SKM-1 (cell line): Measurements from ENCODE around the gene ACVRL1.
A peak's percentile ranks its signal among the peaks of the same experiment; 100 is the strongest.
"Not testable (repeated sequence)": the region's sequence is repeated elsewhere in the genome, so short reads cannot be mapped to it uniquely, and the experiment has no call there.

Experiments
- DNase-seq: peaks from one replicate; lab custom pipeline; 2025; ENCODE audit not compliant: unreplicated experiment; lab: John Stamatoyannopoulos, UW

The ACVRL1 gene

DNA sequence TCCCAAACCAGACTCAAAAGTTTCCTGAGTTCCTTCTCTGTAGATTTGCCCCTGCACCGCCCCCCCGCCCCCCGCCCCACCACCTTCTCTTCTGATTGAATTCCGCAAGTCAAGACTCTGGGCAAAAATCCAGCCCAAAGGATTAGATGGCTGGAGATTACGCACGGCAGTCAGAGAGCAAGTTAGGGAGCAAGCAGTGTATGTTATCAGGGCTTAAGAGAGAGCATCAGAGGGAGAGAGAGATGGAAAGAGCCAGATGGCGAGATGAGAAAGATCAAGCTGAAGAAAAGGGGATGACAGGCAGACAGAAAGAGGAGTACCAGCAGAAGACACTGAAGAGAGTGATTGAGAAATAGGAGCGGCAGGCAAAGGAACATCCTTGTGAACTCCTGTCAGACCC, 33.3 kb upstream of the ACVRL1 start:
- DNase-seq, result no peak

DNA sequence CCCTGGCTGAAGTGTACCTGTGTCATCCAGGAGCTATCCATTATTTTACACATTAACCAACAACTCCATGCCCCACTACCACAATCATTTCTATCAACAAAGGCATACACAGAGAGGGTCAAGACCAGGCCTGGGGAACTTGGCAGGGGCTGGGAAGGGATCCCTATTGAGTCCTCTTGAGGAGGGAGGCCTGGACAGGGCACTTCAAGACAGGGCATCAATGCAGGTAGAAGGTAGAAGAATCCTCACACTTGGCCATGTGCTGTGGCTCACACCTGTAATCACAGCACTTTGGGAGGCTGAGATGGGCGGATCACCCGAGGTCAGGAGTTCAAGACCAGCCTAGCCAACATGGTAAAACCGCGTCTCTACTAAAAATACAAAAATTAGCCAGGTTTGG, 32.8 kb upstream of the ACVRL1 start:
- no peak for DNase-seq

DNA sequence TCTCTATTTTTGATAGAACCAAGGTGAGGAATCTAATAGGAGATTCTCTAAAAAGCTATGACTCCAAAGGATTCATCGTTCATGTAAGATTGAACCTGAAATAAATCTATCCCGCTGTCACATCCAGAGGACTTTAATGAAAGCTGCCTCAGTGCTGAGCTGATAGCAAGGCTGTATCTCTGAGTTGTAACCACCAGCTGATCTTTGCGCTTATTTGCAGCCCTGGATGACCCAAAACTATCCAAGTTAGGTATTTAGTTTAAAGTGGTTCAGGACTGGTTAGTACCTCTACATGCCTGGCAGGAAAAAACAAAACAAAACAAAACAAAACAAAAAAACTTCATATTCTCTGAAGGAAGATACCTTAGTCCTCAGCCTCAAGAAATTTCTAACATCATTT, 28.2 kb upstream of the ACVRL1 start:
- DNase-seq, result no peak

DNA sequence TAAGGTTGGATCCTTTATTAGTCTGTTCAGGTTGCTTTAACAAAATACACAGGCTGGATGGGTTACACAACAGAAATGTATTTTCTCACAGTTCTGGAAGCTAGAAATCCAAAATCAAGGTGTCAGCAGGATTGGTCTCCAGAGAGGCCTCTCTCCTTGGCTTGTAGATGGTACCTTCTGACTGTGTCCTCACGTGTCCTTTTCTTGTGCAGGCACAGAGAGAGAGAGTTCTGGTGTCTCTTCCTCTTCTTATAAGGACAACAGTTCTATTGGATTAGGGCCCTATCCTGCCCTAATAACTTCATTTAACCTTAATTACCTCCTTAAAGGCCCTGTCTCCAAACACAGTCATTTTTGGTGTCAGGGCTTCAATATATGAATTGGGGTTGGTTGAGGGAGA, 24.0 kb upstream of the ACVRL1 start:
- DNase-seq, result no peak

DNA sequence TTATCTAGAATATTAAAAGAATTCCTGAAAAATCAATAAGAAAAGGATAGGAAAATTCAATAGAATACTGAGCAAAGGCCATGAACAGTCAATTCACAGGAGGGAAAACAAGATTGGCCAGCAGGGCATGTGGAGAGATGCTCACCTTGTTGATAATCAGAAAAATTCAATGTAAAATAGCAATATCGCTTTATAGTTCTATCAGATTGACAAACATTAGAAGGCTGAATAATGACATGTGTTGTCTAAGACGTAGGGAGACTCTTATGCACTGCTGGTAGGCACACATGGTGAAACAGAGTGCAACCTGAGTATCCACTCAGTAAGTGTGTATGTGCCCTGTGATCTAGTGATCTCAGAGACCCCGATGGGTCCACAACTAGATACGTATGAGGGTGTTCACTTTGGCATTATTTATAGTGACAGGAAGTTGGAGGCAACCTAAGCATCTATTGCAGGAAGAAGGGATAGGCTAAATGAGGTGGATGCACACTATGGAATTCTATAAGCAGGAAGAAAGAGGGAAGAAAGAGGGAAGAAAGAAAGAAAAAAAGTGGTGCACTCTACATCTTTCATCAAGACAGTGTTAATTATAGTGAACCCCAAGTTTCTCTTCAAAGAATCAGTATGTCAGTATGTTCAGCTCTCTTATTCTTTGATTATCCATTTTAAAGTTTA, 23.2 kb upstream of the ACVRL1 start:
- DNase-seq, result no peak

DNA sequence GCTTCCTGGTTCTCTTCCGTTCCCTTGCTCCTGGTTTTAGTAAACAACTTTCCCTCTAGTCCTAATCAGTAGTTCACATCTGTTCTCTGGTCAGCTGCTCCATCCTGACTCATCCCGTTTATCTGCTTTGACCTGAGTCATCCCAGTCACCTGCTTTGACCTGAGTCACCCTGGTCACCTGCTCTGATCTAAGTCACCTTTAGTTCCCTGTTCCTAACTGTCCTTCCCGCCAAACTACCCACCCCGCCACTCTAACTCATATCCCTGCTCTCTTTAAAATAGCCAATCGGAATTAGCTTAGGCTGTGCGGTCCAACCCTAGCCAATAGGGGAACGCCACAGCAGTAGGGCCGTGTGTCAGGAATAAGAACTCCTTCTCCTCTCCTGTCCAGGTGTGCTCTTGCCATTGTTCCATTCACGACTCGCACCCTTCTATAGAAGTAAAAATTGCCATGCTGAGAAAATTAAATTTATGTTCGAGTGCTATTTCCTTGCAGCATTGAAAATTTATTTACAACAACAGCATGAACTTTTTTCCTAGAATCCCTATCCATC, 22.6 kb upstream of the ACVRL1 start:
- no peak for DNase-seq

DNA sequence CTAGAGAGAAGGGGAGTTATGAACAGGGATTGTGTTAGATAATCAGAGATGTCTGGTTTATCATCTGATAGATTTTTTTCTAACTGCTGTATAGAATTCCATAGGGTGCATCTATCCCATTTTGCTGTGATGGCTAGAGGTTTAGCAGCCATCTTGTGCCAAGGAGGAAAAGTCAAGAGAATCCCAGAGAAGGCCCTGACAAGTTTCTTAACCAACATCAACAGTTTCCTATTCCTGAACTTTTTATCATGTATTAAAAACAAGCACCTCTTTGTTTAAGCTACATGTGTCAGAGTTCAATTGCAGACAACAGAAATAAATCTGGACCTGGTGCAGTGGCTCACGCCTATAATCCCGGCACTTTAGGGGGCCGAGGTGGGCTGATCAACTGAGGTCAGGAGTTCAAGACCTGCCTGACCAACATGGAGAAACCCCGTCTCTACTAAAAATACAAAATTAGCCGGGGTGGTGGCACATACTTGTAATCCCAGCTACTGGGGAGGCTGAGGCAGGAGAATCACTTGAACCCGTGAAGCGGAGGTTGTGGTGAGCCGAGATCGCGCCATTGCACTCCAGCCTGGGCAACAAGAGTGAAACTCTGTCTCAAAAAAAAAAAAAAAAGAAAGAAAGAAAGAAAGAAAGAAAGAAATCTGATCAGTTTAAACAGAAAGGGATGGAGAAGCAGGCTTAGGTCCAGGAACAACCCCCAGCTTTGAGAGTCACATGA, 21.8 kb upstream of the ACVRL1 start:
- not testable (repeated sequence) for DNase-seq

DNA sequence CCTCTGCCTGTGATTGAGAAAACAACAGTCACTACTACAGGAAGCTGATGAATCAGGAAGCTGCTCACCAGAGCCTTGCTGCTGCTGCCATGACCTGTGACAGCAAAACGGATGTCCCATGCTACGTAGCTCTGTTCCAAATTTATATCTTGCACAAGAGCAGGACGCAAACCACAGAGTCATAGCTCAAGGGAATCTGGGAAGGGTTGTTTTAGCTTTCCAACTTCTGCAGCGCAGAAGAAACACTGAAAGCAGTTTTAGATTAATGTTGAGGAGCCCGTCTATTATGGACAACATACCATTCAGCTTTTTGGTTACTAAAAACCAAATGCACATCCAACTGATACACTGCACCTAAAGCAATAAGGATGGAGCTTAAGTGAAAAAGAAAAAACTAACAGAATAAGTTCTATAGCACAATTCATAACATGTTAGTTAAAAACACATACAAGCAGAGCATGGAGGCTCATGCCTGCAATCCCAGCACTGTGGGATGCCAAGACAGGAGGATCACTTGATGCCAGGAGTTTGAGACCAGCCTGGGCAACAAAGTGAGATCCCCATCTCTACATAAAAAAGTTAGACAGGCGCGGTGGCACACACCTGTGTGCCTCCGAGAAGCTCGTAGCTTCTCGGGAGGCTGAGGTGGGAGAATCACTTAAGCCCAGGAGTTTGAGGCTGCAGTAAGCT, 21.1 kb upstream of the ACVRL1 start:
- DNase-seq, result peak; percentile 65

DNA sequence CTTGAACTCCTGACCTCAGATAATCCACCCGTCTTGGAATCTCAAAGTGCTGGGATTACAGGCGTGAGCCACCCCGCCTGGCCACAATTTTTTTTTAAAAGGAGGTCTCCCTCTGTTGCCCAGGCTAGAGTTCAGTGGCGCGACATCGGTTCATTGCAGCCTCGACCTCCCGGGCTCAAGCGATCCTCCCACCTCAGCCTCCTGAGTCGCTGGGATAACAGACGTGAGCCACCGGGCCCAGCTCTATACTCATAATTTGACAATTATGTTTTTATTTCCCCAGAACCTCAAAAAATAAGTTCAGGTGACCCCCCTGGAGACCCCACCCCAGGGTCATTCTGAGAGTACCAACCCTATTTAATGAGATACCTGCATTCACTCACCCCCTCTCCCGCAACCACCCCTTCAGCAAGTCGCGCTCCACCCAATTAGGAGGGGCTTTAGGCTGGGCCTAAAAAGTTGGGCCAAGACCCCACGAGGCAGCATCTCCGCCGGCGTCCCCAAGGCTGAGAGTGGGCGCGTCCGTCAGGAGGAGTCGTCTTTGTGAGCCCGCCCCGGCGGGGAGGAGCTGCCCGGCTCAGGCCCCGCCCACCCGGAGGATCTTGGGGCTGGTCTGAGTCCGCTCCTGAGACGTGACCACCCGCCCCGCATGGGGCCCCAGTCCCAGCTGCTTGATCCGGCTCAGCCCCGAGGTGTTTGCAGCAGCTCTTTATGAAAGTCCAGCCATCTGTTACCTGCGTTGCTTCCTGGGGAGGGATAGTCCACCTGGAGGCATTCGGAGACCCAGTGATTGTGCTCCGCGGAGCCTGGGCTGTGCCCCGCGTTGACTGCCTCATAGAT, 19.6 kb upstream of the ACVRL1 start, which contains the start of gene ANKRD33:
ANKRD33 (plus strand) TSS at position 628 of the 840 bp plus-strand sequence; CDS start at position 712, 84 bp downstream.
- no peak for DNase-seq

DNA sequence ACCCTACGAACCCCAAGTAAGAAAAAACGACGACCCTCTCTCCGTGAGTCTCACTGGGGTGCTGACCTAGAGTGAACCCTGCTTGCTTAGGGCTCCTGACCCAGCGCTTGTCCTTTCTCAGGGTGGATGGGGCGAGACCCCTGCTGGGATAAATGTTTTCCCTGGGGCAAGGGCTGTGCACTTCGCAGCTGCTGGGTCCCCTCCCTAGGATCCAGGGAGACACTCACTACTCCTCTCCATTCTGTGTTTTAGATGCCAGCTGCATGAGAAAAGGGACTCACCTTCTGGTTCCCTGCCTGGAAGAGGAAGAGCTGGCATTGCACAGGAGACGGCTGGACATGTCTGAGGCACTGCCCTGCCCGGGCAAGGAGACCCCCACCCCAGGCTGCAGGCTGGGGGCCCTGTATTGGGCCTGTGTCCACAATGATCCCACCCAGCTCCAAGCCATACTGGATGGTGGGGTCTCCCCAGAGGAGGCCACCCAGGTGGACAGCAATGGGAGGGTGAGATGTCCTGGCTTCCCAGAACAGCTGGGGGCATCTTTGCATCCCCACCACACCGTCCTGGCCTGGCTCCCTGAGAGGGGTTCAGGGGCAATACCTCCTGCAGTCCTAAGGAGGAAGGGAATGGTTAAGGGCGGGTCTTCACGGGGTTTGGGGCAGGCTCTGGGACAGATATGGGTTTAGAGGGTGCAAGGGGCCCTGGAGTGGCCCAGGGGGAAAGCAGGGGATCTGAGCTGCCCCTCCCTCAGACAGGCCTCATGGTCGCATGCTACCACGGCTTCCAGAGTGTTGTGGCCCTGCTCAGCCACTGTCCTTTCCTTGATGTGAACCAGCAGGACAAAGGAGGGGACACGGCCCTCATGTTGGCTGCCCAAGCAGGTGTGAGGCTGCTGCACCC, 18.7 kb upstream of the ACVRL1 start:
- DNase-seq, result no peak

DNA sequence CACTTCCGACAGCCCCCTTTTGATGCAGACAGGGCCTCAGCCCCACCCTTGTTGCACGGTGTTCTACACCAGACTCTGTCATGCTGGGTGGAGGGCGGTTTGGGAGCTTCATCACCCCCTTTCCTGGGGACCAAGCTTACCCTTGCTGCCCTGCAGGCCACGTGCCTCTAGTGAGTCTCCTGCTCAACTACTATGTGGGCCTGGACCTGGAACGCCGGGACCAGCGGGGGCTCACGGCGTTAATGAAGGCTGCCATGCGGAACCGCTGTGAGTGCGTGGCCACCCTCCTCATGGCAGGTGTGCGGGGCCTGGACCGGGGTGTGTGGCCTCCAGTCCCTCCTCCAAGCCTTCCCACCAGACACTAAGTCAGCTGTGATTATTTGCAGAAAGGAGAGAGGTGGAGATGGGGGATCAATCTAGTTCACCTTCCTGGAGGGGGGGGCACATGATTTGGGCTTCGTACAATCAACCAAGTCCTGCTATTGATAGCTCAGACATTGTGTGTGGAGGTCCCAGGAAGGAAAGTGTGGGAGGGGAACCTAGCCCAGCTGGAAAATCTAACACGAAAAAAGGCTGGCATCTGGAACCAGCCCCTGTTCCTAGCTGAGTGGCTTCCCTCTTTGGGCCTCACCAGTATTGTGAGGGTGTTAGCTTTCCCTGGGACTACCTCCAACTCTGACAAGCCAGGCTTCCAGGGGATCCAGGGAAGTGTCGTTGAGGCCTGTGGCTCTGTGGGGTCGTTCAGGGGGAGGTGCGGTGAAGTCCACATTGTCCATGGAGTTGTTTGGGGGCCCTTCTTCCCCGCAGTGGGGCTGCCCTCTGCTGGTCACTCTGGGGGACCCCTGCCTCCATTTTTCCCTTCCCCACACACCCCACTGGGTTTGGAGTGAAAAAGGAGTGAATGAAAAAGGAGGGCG, 17.8 kb upstream of the ACVRL1 start:
- no peak for DNase-seq

DNA sequence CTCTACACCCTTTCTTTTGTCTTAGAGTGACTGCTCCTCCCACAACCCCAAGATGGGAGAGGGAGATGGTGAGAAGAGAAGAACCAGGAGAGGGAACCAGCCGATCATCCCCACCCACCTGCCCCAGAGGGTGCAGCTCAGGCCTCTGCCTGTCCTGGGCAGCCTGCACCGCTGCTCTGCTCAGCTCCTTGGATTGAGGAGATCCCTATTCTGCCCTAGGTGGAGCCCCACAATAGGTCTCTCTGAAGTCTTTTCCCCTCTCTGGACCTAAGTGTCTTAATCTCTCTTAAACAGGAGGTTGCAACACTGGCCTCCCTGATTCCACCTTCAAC, 17.2 kb upstream of the ACVRL1 start:
- DNase-seq, result no peak

DNA sequence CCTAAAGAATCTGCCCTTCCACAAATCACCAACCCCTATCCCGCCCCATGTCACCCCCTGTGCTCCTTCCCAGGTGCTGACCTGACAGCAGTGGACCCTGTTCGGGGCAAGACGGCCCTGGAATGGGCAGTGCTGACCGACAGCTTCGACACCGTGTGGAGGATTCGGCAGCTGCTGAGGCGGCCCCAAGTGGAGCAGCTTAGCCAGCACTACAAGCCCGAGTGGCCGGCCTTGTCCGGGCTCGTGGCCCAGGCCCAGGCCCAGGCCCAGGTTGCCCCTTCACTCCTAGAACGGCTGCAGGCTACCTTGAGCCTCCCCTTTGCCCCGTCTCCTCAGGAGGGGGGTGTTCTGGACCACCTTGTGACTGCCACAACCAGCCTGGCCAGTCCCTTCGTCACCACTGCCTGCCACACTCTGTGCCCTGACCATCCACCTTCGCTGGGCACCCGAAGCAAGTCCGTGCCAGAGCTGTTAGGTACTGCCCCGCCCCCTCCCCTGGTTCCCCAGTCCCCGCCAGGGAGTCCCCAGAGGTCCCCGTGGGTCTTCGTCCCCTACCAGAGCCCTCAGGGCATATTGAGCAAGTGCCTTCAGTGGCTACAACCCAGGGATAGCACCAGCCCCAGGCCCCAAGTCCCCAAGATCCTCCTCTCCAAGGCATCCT, 16.7 kb upstream of the ACVRL1 start:
- DNase-seq, result no peak

DNA sequence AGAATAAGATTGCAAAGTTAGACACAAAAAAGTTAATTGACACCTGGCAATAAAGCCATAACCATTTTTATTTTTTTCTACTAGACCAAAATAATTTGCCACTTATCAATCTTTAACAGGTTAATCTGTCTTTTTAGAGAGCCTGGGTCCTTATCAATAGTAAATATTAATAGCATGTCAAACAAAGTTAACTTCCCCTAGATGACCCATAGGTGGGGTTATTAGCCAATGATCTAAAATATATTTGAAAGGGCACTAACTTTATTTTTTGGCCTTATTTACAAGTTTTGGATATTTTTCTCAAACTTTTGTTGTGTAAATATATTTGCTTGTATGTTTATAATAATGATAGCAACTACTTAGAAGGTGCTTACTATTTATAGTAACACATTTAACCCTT, 15.5 kb upstream of the ACVRL1 start:
- DNase-seq, result no peak

DNA sequence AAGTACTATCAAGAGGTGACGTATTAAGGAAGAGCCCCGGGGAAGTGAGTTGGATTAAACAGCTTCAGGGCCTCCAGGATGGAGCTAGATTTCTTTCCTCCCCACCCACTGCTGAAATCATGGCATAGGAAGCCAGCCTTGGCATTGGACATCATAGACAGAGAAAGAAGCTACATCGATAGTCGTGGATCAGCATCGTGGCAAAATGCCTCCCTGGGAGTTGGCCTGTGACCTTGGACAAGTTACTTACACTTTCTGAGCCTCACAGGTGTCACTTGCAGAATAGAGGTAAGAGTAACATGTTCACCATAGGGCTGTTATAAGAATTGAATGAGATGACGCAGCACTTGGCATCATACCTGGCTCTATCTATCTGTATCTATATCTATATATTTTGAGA, 13.5 kb upstream of the ACVRL1 start:
- DNase-seq, result no peak

DNA sequence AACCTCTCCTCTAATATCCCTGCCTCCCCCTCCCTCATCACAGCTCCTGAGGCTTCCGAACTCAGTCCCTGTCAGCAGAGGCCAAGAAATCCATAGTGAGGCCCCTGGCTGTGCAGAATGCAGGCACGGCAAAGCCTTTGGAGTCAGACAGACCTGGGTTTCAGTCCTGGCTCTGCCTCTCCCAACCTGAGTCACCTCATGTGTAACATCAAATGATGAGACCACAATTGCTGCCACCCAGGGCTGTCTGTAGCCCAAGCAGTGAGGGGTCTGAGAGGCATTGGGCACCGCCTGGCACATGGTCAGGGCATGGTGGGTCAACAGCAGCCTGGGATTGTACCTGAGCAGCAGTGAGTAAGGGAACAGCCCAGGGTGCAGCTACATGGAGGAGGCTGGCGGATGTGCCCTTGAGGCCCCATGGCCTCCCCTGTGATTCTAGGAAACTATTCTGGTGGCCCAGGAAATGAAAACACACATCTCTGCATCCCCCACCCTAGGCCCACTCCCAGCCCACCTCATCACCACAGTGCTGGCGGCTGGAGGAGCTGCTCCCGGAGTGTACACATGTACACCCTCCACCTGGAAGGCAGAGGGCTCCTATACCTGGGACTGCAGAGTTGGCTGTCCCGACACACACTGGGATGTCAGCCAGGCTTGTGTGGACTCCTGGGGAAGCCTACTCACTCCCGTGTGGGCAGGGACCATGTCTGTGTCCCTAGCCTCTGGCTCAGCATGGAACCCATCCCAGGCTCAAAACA, 11.7 kb upstream of the ACVRL1 start:
- DNase-seq, result no peak

DNA sequence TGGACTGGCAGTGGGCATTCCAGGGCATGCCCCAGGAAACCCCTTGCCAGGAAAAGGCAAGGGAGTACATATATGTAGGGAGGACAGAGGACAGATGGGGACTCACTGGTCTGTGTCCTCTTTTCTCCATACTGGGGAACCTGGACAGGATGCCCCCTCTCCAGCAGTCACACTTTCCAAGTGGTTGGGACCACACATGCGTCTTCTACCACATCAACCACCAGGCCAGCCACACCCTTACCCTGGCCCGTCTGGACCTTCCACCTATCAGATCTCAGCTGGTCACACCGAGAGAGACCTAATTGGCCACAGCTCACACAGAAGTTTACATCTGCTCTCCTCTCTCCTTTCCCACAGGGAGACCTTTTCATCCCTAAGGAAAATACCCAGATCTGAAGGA, 11.1 kb upstream of the ACVRL1 start:
- no peak for DNase-seq

DNA sequence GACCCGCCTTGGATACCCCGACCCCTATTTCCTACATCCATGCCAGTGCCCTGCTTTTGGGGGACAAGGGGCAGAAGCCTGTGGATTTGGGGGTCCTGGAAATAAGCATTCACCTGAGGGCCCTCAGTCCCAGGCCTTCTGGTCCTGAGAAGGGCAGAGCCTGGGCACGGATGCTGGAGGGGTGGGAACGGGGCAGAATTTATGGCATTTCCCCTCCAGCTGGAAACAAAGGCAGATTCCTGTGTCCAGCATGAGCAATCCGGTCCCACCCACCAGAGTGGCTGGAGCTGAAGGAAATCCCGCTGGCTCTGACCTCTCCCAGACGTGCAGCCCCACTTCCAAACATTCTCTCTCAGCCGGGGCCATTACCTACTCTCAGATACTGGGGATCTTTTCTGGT, 10.1 kb upstream of the ACVRL1 start:
- DNase-seq, result no peak
